SK-N-SH (cell line): Measurements from ENCODE around the gene TMA7. TPM values are rescaled to one million over a fixed set of nuclear protein-coding genes. Genes with fewer than 3 reads are reported as not detected.

Experiments used
- CTCF ChIA-PET: fragments of 300-600, 350-600 bp; formaldehyde crosslinking; extraction: SDS; loops from one replicate; lab custom pipeline; 2021; lab: Yijun Ruan, JAX
- POLR2A ChIA-PET: fragments of 350-600 bp; sonication (Branson Sonifier 250); formaldehyde crosslinking; extraction: SDS; loops from one replicate; lab custom pipeline; 2020; ENCODE audit warnings: antibody characterized with exemption, inconsistent platforms; lab: Yijun Ruan, JAX
- DNase-seq: peaks from one replicate; pipeline ENCODE4 v3.0.0; 2012
- H2AFZ ChIP-seq: fragments of 200-600 bp; sonication (generic); 2 replicates; pipeline ENCODE4 v1.8.1; 2016; ENCODE audit warnings: antibody characterized with exemption, mild to moderate bottlenecking, low read depth
- H3F3A ChIP-seq: fragments of 200-600 bp; sonication (generic); replicated peaks from 2 replicates; pipeline ENCODE3; 2016; ENCODE audit warnings: antibody characterized with exemption, mild to moderate bottlenecking; ENCODE audit not compliant: insufficient read depth
- H3K27ac ChIP-seq, 2 experiments: fragments of 200-500 bp in 1 of 2; fragments of 200-600 bp in 1 of 2; sonication (Bioruptor generic) in 1 of 2; sonication (generic), shearing (Covaris generic) in 1 of 2; 2 replicates each; pipeline versions ENCODE4 v1.5.1 to v1.6.1; 2014 to 2016; ENCODE audit warnings: low read depth in 2 of 2, inconsistent platforms in 1 of 2, low read length in 1 of 2, mild to moderate bottlenecking in 1 of 2, mixed read lengths in 1 of 2
- H3K27me3 ChIP-seq: fragments of 200-600 bp; sonication (generic), shearing (Covaris generic); 2 replicates; pipeline ENCODE4 v1.6.1; 2016; ENCODE audit warnings: mixed run types; ENCODE audit not compliant: insufficient read depth
- H3K36me3 ChIP-seq, 2 experiments: fragments of 200-500 bp in 1 of 2; fragments of 200-600 bp in 1 of 2; sonication (Bioruptor generic) in 1 of 2; sonication (generic) in 1 of 2; replicated peaks in 1 of 2; 2 replicates each; pipeline versions ENCODE3 to v1.5.1; 2014 to 2016; ENCODE audit warnings: low read length in 1 of 2, mild to moderate bottlenecking in 1 of 2; ENCODE audit not compliant: insufficient read depth in 2 of 2, control insufficient read depth in 1 of 2
- H3K4me1 ChIP-seq, 2 experiments: fragments of 200-500 bp in 1 of 2; fragments of 200-600 bp in 1 of 2; sonication (Bioruptor generic) in 1 of 2; sonication (generic), shearing (Covaris generic) in 1 of 2; 2 replicates each; pipeline versions ENCODE4 v1.5.1 to v1.6.1; 2014 to 2016; ENCODE audit warnings: low read depth in 1 of 2, low read length in 1 of 2, mixed run types in 1 of 2; ENCODE audit not compliant: insufficient read depth in 2 of 2, control insufficient read depth in 1 of 2
- H3K4me2 ChIP-seq: fragments of 200-600 bp; sonication (generic), shearing (Covaris generic); 2 replicates; pipeline ENCODE4 v1.6.1; 2017; ENCODE audit warnings: mixed run types
- H3K4me3 ChIP-seq, 2 experiments: fragments of 200-500 bp in 1 of 2; fragments of 200-600 bp in 1 of 2; sonication (Bioruptor generic) in 1 of 2; sonication (generic), shearing (Covaris generic) in 1 of 2; 2 replicates each; pipeline versions ENCODE4 v1.5.1 to v1.8.1; 2014 to 2016; ENCODE audit warnings: low read depth in 2 of 2, inconsistent platforms in 1 of 2, low read length in 1 of 2, mild to moderate bottlenecking in 1 of 2, mixed read lengths in 1 of 2, moderate library complexity in 1 of 2
- H3K79me2 ChIP-seq: fragments of 200-600 bp; sonication (generic); 2 replicates; pipeline ENCODE4 v1.8.1; 2017; ENCODE audit warnings: mild to moderate bottlenecking; ENCODE audit not compliant: insufficient read depth
- H3K9ac ChIP-seq: fragments of 200-600 bp; sonication (generic); 2 replicates; pipeline ENCODE4 v1.6.1; 2017; ENCODE audit warnings: mixed run types
- H3K9me2 ChIP-seq: fragments of 200-600 bp; sonication (generic); 2 replicates; pipeline ENCODE4 v1.6.1; 2017; ENCODE audit warnings: mixed run types
- H3K9me3 ChIP-seq: fragments of 200-600 bp; sonication (generic); 2 replicates; pipeline ENCODE4 v1.6.1; 2017; ENCODE audit warnings: mixed run types, mild to moderate bottlenecking, moderate library complexity
- H4K20me1 ChIP-seq: fragments of 200-600 bp; sonication (generic); 2 replicates; pipeline ENCODE4 v1.6.1; 2017; ENCODE audit warnings: mild to moderate bottlenecking, mixed run types; ENCODE audit not compliant: insufficient read depth
- CTCF ChIP-seq: fragments of 200-600 bp; sonication (generic); IDR thresholded peaks from 2 replicates; pipeline ENCODE4 v1.6.1; 2017; ENCODE audit warnings: antibody characterized with exemption, mild to moderate bottlenecking, moderate library complexity
- FOXJ3 ChIP-seq: sonication (generic); formaldehyde crosslinking; IDR thresholded peaks from 2 replicates; pipeline ENCODE4 v1.5.1; 2020; ENCODE audit warnings: mild to moderate bottlenecking, missing genetic modification reagents
- FOXM1 ChIP-seq: IDR thresholded peaks from 2 replicates; pipeline ENCODE4 v1.4.0; 2012; ENCODE audit warnings: low read depth, mild to moderate bottlenecking
- GABPA ChIP-seq: IDR thresholded peaks from 2 replicates; pipeline ENCODE4 v1.4.0; 2012; ENCODE audit warnings: low read depth, mild to moderate bottlenecking
- GATA2 ChIP-seq: sonication (generic); formaldehyde crosslinking; IDR thresholded peaks from 2 replicates; pipeline ENCODE4 v1.5.0; 2020; ENCODE audit warnings: mild to moderate bottlenecking, missing genetic modification reagents
- JUND ChIP-seq: IDR thresholded peaks from 2 replicates; pipeline ENCODE4 v1.4.0; 2012
- MXI1 ChIP-seq: IDR thresholded peaks from 2 replicates; pipeline ENCODE4 v1.6.1; 2012; ENCODE audit warnings: mild to moderate bottlenecking, low read depth, low read length, improper control_type of control experiment
- NFIC ChIP-seq: IDR thresholded peaks from 2 replicates; pipeline ENCODE4 v1.4.0; 2012; ENCODE audit warnings: borderline replicate concordance
- NRF1 ChIP-seq: IDR thresholded peaks from 2 replicates; pipeline ENCODE4 v1.6.1; 2012; ENCODE audit warnings: low read depth, mild to moderate bottlenecking, low read length
- PBX3 ChIP-seq: IDR thresholded peaks from 2 replicates; pipeline ENCODE4; 2012
- POLR2AphosphoS5 ChIP-seq: IDR thresholded peaks from 2 replicates; pipeline ENCODE4 v1.6.1; 2012; ENCODE audit warnings: low read depth, low read length
- REST ChIP-seq: IDR thresholded peaks from 2 replicates; pipeline ENCODE4 v1.6.1; 2012; ENCODE audit warnings: mild to moderate bottlenecking, low read depth, low read length, moderate library complexity
- SMC3 ChIP-seq: IDR thresholded peaks from 2 replicates; pipeline ENCODE4 v1.6.1; 2012; ENCODE audit warnings: low read depth, low read length, improper control_type of control experiment
- TAF1 ChIP-seq: IDR thresholded peaks from 2 replicates; pipeline ENCODE4 v1.6.1; 2012; ENCODE audit warnings: low read depth, mild to moderate bottlenecking, low read length, moderate library complexity, borderline replicate concordance
- TCF12 ChIP-seq: IDR thresholded peaks from 2 replicates; pipeline ENCODE4 v1.4.0; 2012
- TEAD4 ChIP-seq: IDR thresholded peaks from 2 replicates; pipeline ENCODE4 v1.4.0; 2012; ENCODE audit warnings: mild to moderate bottlenecking, borderline replicate concordance; ENCODE audit not compliant: insufficient read depth
- USF1 ChIP-seq: IDR thresholded peaks from 2 replicates; pipeline ENCODE4 v1.4.0; 2012; ENCODE audit warnings: low read depth, borderline replicate concordance
- ZBTB33 ChIP-seq: IDR thresholded peaks from 2 replicates; pipeline ENCODE4 v1.4.0; 2012; ENCODE audit warnings: low read depth, borderline replicate concordance
- WGBS: methylation state at CpG from one replicate; pipeline ENCODE4 v1.1.6; 2017; ENCODE audit warnings: low lambda C conversion rate; 5-methylcytosine and 5-hydroxymethylcytosine counted together
- polyA plus RNA-seq, 3 experiments: library from polyadenylated mRNA; depleted of rRNA; stranded (reverse); fragments of >200 nt; gene quantifications; 2 replicates each; pipeline ENCODE4 v1.2.3, GENCODE V29; 2012

TMA7 gene
- polyA plus RNA-seq, 1 of the 3 experiments (the other 2 are of a cell fraction): 438 TPM

- WGBS: 6% methylated on average over 13 of the region's 21 CpGs
- no peaks in the 10 kb centered on the region for H3K9me2 ChIP-seq
- DNase-seq: peak; percentile 35
Measured at GRCh38 chr3:48440590-48440958, 517 bp downstream of the TMA7 start.

GRCh38 chr3:48441940-48442339 is 1.9 kb downstream of the TMA7 start:
- ChIA-PET CTCF (interaction anchor here (0.6 to 3.4 kb wide), 3 partner anchors 107 to 247 kb away, joined by 3 to 18 read pairs (median 13); no protein-coding TSS in a partner anchor), POLR2A (interaction anchor here (0.7 kb wide), 1 partner anchor 1749 kb away, joined by 3 read pairs; the partner anchor contains the start of gene GNAT1)
- H3K4me1 ChIP-seq: peaks cover 8 to 24% of the 10 kb centered on the region in 2 experiments
- H3K9ac ChIP-seq: peak overlapping the region; percentile 86; the same call in 1 of the 2 replicates
- no peaks in the 10 kb centered on the region for H3K9me3 ChIP-seq
- peaks cover 59% of the 10 kb centered on the region for H3K79me2 ChIP-seq
- no peaks in the 10 kb centered on the region for H3K9me2 ChIP-seq
- 94% methylated on average over 6 of the region's 6 CpGs for WGBS
- no peak overlapping the region; a peak in 1 of 4 replicates for H3K27ac ChIP-seq
- peak overlapping the region; percentile 79 to 86; a peak in 2 of 4 replicates for H3K4me3 ChIP-seq
- H2AFZ ChIP-seq: no peak overlapping the region
- H3K27me3 ChIP-seq: no peaks in the 10 kb centered on the region
- H3K4me2 ChIP-seq: peak overlapping the region; percentile 85
- peaks cover 21 to 27% of the 10 kb centered on the region in 2 experiments for H3K36me3 ChIP-seq
- H4K20me1 ChIP-seq: peaks cover 9% of the 10 kb centered on the region
- H3F3A ChIP-seq: peaks cover 32% of the 10 kb centered on the region
- no peak for DNase-seq
- TF ChIP-seq GABPA (no peak), USF1 (no peak), ZBTB33 (no peak), NRF1 (no peak), GATA2 (no peak), TCF12 (no peak), NFIC (no peak), MXI1 (no peak), JUND (no peak), SMC3 (no peak), TEAD4 (no peak), FOXJ3 (CRISPR knock-in tag) (no peak), REST (no peak), POLR2AphosphoS5 (no peak), CTCF (no peak), FOXM1 (no peak), PBX3 (no peak)

More at GRCh38 chr3:48440590-48440958, 517 bp downstream of the TMA7 start:
- Histone ChIP-seq H2AFZ (peak overlapping the region; percentile 44; the same call in 1 of the 2 replicates), H3K36me3 (peaks cover 21 to 27% of the 10 kb centered on the region in 2 experiments), H3K4me1 (peaks cover 8 to 21% of the 10 kb centered on the region in 2 experiments), H4K20me1 (peaks cover 12% of the 10 kb centered on the region), H3K27ac (peak overlapping the region; percentile 64 to 83), H3F3A (peaks cover 32% of the 10 kb centered on the region), H3K79me2 (peaks cover 51% of the 10 kb centered on the region), H3K9ac (peak overlapping the region; percentile 86), H3K4me2 (peak overlapping the region; percentile 85), H3K27me3 (no peaks in the 10 kb centered on the region), H3K4me3 (peak overlapping the region; percentile 79 to 86), H3K9me3 (no peaks in the 10 kb centered on the region)
- POLR2A ChIA-PET: interaction anchor here (0.8 to 1.4 kb wide), 4 partner anchors 9 to 252 kb away, joined by 3 to 6 read pairs (median 4); partner anchors contain the start of genes CDC25A and PFKFB4
- no peak for TF ChIP-seq TAF1
- CTCF ChIA-PET: interaction anchor here (0.8 to 3.4 kb wide), 7 partner anchors 11 to 246 kb away, joined by 3 to 18 read pairs (median 9); partner anchors contain the start of gene PLXNB1
